HG03196 (cell line): ENCODE measurements around the gene LRRC47.

Experiments
- ATAC-seq: cut with Tn5 transposase; IDR thresholded peaks from one replicate; pipeline ENCODE4 v1.9.1; 2021; ENCODE audit not compliant: unreplicated experiment

LRRC47 gene

GRCh38 chr1:3772715-3773571 is 23.4 kb downstream of the LRRC47 start, which contains the start of gene SMIM1:
Gene SMIM1, plus strand, starts transcription at chr1:3772749. Its CDS starts 2,625 bp downstream, at chr1:3775374.
- peak; percentile 24 for ATAC-seq

GRCh38 chr1:3772027-3772714 is 24.1 kb downstream of the LRRC47 start:
- peak; percentile 46 for ATAC-seq

- no peak for ATAC-seq
Measured at GRCh38 chr1:3771108-3772026, 24.9 kb downstream of the LRRC47 start.

GRCh38 chr1:3770047-3770765 is 26.1 kb downstream of the LRRC47 start:
- ATAC-seq: no peak

- no peak for ATAC-seq
Measured at GRCh38 chr1:3768811-3769390, 27.4 kb downstream of the LRRC47 start.

GRCh38 chr1:3767328-3767925 is 28.9 kb downstream of the LRRC47 start:
- ATAC-seq: no peak

- ATAC-seq: no peak
Measured at GRCh38 chr1:3763351-3764125, 32.8 kb downstream of the LRRC47 start.

GRCh38 chr1:3762873-3763228 is 33.4 kb downstream of the LRRC47 start:
- no peak for ATAC-seq

- ATAC-seq: no peak
Measured at GRCh38 chr1:3762151-3762872, 34.0 kb downstream of the LRRC47 start.

GRCh38 chr1:3761296-3762010 is 34.8 kb downstream of the LRRC47 start:
- no peak for ATAC-seq

- ATAC-seq: no peak
Measured at GRCh38 chr1:3759796-3760195, 36.5 kb downstream of the LRRC47 start.

GRCh38 chr1:3759164-3759563 is 37.1 kb downstream of the LRRC47 start:
- ATAC-seq: no peak

GRCh38 chr1:3756394-3756793 is 39.9 kb downstream of the LRRC47 start:
- no peak for ATAC-seq

GRCh38 chr1:3753656-3754454 is 42.4 kb downstream of the LRRC47 start:
- no peak for ATAC-seq

- no peak for ATAC-seq
Measured at GRCh38 chr1:3752400-3752945, 43.8 kb downstream of the LRRC47 start, which contains the start of gene CCDC27. Gene CCDC27, plus strand, starts transcription at chr1:3752450. Its CDS starts 32 bp downstream, at chr1:3752482.

GRCh38 chr1:3750741-3751140 is 45.6 kb downstream of the LRRC47 start:
- ATAC-seq: no peak

- ATAC-seq: no peak
Measured at GRCh38 chr1:3749512-3749911, 46.8 kb downstream of the LRRC47 start.
